ENCODE data around the gene SFTA2.

DNA sequence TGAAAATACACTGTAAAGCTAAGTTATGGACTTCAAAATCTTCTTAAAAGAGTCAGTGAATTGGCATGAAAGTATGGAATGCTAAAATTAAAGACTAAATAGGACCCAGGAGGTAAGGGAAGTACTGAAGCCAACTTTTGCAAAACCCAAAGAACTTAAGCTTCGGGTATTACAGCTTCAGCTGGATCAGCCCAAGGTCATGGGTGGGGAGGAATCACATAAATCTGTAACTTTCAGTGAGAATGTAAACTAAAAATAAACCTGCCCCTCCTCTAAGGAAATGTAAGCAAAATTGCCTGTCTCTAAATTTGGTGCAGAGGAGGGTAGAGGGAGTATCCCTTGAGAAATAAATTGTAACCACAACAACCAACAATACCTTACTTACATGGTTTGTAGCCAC is 47.2 kb upstream of the SFTA2 start:
- TF ChIP-seq, protein P1, sequence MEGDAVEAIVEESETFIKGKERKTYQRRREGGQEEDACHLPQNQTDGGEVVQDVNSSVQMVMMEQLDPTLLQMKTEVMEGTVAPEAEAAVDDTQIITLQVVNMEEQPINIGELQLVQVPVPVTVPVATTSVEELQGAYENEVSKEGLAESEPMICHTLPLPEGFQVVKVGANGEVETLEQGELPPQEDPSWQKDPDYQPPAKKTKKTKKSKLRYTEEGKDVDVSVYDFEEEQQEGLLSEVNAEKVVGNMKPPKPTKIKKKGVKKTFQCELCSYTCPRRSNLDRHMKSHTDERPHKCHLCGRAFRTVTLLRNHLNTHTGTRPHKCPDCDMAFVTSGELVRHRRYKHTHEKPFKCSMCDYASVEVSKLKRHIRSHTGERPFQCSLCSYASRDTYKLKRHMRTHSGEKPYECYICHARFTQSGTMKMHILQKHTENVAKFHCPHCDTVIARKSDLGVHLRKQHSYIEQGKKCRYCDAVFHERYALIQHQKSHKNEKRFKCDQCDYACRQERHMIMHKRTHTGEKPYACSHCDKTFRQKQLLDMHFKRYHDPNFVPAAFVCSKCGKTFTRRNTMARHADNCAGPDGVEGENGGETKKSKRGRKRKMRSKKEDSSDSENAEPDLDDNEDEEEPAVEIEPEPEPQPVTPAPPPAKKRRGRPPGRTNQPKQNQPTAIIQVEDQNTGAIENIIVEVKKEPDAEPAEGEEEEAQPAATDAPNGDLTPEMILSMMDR (IDR thresholded peaks at IDR 0.05), result no peak
- no peak for TF ChIP-seq POLR2A (IDR thresholded peaks at IDR 0.05)
